ENCODE measurements around the gene GPR160. TPM values are rescaled to one million over a fixed set of nuclear protein-coding genes. Genes with fewer than 3 reads are reported as not detected.

Gene GPR160
- total and polyA plus RNA-seq, 2 of the 13 experiments (the other 11 are each of a cell fraction or from before 2014, with no cell fraction given) = 12.1 to 23.2 TPM

GRCh38 chr3:170050753-170051152 is 13.0 kb downstream of the GPR160 start:
- Histone ChIP-seq H3K27me3 (ENCODE audit: control insufficient read depth in 1 of 2, insufficient read depth in 2 of 2, low read length in 2 of 2) (no peaks in the 10 kb centered on the region), H2AFZ (ENCODE audit: low read length) (no peak overlapping the region), H4K20me1 (ENCODE audit: insufficient read depth, low read length) (0 out of 2 replicates have a peak, but pooled peaks cover 2% of the 10 kb centered on the region), H3K27ac (ENCODE audit: extremely low read length, insufficient read depth, low read length) (no peak overlapping the region), H3K36me3 (replicated peaks in 1 of 2; ENCODE audit: control insufficient read depth in 1 of 2, insufficient read depth in 2 of 2, low read length in 2 of 2) (0 out of 5 replicates have a peak, but pooled peaks cover 0 to 3% of the 10 kb centered on the region in 2 experiments), H3K4me3 (replicated peaks in 1 of 3; ENCODE audit: insufficient read depth in 1 of 3, low read depth in 2 of 3, low read length in 3 of 3) (no peak overlapping the region), H3K4me1 (ENCODE audit: insufficient read depth, low read length) (peaks cover 14% of the 10 kb centered on the region), H3K79me2 (ENCODE audit: insufficient read depth, low read length) (peaks cover 3% of the 10 kb centered on the region), H3K9me3 (ENCODE audit: low read length) (no peaks in the 10 kb centered on the region), H3K9ac (ENCODE audit: insufficient read depth, low read depth, low read length) (no peak overlapping the region), H3K4me2 (ENCODE audit: low read depth, low read length) (no peak overlapping the region)
- intact Hi-C loops (cut with micrococcal nuclease; ENCODE audit: unreplicated experiment) (no loop called here), in situ Hi-C loops (cut with HindIII; ENCODE audit: extremely low pct_ligation_motif_present, low pct_unique_long_range_greater_than_20kb) (no loop called here)
- TF ChIP-seq ZBTB3 (CRISPR knock-in tag; IDR thresholded peaks at IDR 0.05; ENCODE audit: borderline replicate concordance, low read depth) = no peak
- no peak for TF ChIP-seq CERS6 (CRISPR knock-in tag; IDR thresholded peaks at IDR 0.05)
- no peak for TF ChIP-seq CC2D1A (CRISPR knock-in tag; IDR thresholded peaks at IDR 0.05)
- TF ChIP-seq ZNF12 (CRISPR knock-in tag; IDR thresholded peaks at IDR 0.05) = no peak
- 85% methylated on average over 4 of the region's 4 CpGs for WGBS (ENCODE audit: low lambda C conversion rate)
- DNase-seq (ENCODE audit: low spot score) (no peak), ATAC-seq (no peak), FAIRE-seq (no peak)
- ChIA-PET POLR2A (no interaction called here), CTCF (ENCODE audit: low intra/inter-chr PET ratio, low total read pairs) (no interaction called here)
- BruUV-seq (replicated peaks) = no TSS peak

GRCh38 chr3:170052398-170052797 is 14.6 kb downstream of the GPR160 start:
- Histone ChIP-seq H3K4me1 (ENCODE audit: insufficient read depth, low read length) (no peaks in the 10 kb centered on the region), H3K9me3 (ENCODE audit: low read length) (no peaks in the 10 kb centered on the region), H3K36me3 (replicated peaks in 1 of 2; ENCODE audit: control insufficient read depth in 1 of 2, insufficient read depth in 2 of 2, low read length in 2 of 2) (0 out of 5 replicates have a peak, but pooled peaks cover 0 to 3% of the 10 kb centered on the region in 2 experiments), H3K4me3 (replicated peaks in 1 of 3; ENCODE audit: insufficient read depth in 1 of 3, low read depth in 2 of 3, low read length in 3 of 3) (no peak overlapping the region), H2AFZ (ENCODE audit: low read length) (no peak overlapping the region), H3K27me3 (ENCODE audit: control insufficient read depth in 1 of 2, insufficient read depth in 2 of 2, low read length in 2 of 2) (no peaks in the 10 kb centered on the region), H3K9ac (ENCODE audit: insufficient read depth, low read depth, low read length) (no peak overlapping the region), H4K20me1 (ENCODE audit: insufficient read depth, low read length) (0 out of 2 replicates have a peak, but pooled peaks cover 2% of the 10 kb centered on the region), H3K4me2 (ENCODE audit: low read depth, low read length) (no peak overlapping the region), H3K79me2 (ENCODE audit: insufficient read depth, low read length) (no peaks in the 10 kb centered on the region), H3K27ac (ENCODE audit: extremely low read length, insufficient read depth, low read length) (no peak overlapping the region)
- FAIRE-seq (no peak), DNase-seq (ENCODE audit: low spot score) (no peak), ATAC-seq (no peak)
- ChIA-PET POLR2A (no interaction called here), CTCF (ENCODE audit: low intra/inter-chr PET ratio, low total read pairs) (no interaction called here)
- TF ChIP-seq ZNF547 (CRISPR knock-in tag; IDR thresholded peaks at IDR 0.05) (no peak), NONO (IDR thresholded peaks at IDR 0.05) (no peak), NONO (CRISPR knock-in tag; conservative IDR thresholded peaks at IDR 0.05) (no peak), ZBTB14 (CRISPR knock-in tag; IDR thresholded peaks at IDR 0.05) (no peak), ZBTB20 (CRISPR knock-in tag; IDR thresholded peaks at IDR 0.05; ENCODE audit: borderline replicate concordance, low read depth) (no peak)
- BruUV-seq (replicated peaks) = no TSS peak
- in situ Hi-C loops (cut with HindIII; ENCODE audit: extremely low pct_ligation_motif_present, low pct_unique_long_range_greater_than_20kb) (no loop called here), intact Hi-C loops (cut with micrococcal nuclease; ENCODE audit: unreplicated experiment) (no loop called here)
